DOHH2 (cell line): ENCODE results near the gene P2RY6.
"Not testable (repeated sequence)": the region's sequence is repeated elsewhere in the genome, so short reads cannot be mapped to it uniquely, and the experiment has no call there.

Experiments used
- H3F3A ChIP-seq: fragments of 200-600 bp; sonication (generic), shearing (Covaris generic); 2 replicates; pipeline ENCODE4 v1.6.0; 2016; ENCODE audit warnings: antibody characterized with exemption, mild to moderate bottlenecking; ENCODE audit not compliant: control insufficient read depth, insufficient read depth
- H3K27ac ChIP-seq: fragments of 200-600 bp; sonication (generic); 2 replicates; pipeline ENCODE4 v1.5.1; 2014; ENCODE audit warnings: low read depth, mild to moderate bottlenecking, low read length, moderate library complexity
- H3K27me3 ChIP-seq: fragments of 200-600 bp; sonication (generic); 2 replicates; pipeline ENCODE4 v1.6.1; 2014; ENCODE audit warnings: mild to moderate bottlenecking, low read length, mixed read lengths; ENCODE audit not compliant: control insufficient read depth
- H3K36me3 ChIP-seq: fragments of 200-600 bp; sonication (generic); 2 replicates; pipeline ENCODE4 v1.6.1; 2014; ENCODE audit warnings: mild to moderate bottlenecking, low read length, moderate library complexity, mixed read lengths; ENCODE audit not compliant: control insufficient read depth
- H3K4me1 ChIP-seq: fragments of 200-600 bp; sonication (generic); 2 replicates; pipeline ENCODE4 v1.6.1; 2014; ENCODE audit warnings: mild to moderate bottlenecking, low read length, mixed read lengths; ENCODE audit not compliant: control insufficient read depth
- H3K4me2 ChIP-seq: fragments of 200-600 bp; sonication (generic); 2 replicates; pipeline ENCODE4 v1.6.0; 2014; ENCODE audit warnings: mild to moderate bottlenecking, low read length, moderate library complexity
- H3K4me3 ChIP-seq: fragments of 200-600 bp; sonication (generic); 2 replicates; pipeline ENCODE4 v1.5.1; 2014; ENCODE audit warnings: mild to moderate bottlenecking, low read length, mixed read lengths
- H3K79me2 ChIP-seq: fragments of 200-600 bp; sonication (generic); 2 replicates; pipeline ENCODE4 v1.6.1; 2014; ENCODE audit warnings: mild to moderate bottlenecking, low read length, mixed read lengths; ENCODE audit not compliant: control insufficient read depth
- H3K9me2 ChIP-seq: fragments of 200-600 bp; sonication (generic); replicated peaks from 2 replicates; pipeline ENCODE4 v1.6.1; 2014; ENCODE audit warnings: mild to moderate bottlenecking, low read length, mixed read lengths; ENCODE audit not compliant: control insufficient read depth
- H3K9me3 ChIP-seq: fragments of 200-600 bp; sonication (generic); 2 replicates; pipeline ENCODE4 v1.6.1; 2014; ENCODE audit warnings: antibody characterized with exemption, low read length, mixed read lengths; ENCODE audit not compliant: control insufficient read depth, insufficient read depth
- H4K20me1 ChIP-seq: fragments of 200-600 bp; sonication (generic); 2 replicates; pipeline ENCODE4 v1.6.0; 2014; ENCODE audit warnings: low read depth, mild to moderate bottlenecking, antibody characterized with exemption, low read length, moderate library complexity; ENCODE audit not compliant: control insufficient read depth, insufficient read depth
- CTCF ChIP-seq: fragments of 200-600 bp; sonication (generic); IDR thresholded peaks from one replicate; pipeline ENCODE4 v1.5.1; 2014; ENCODE audit warnings: antibody characterized with exemption, mild to moderate bottlenecking, low read depth, low read length; ENCODE audit not compliant: poor library complexity, severe bottlenecking
- EZH2phosphoT487 ChIP-seq: fragments of 200-600 bp; sonication (generic); IDR thresholded peaks from 2 replicates; pipeline ENCODE4 v1.6.1; 2017; ENCODE audit warnings: borderline replicate concordance, mild to moderate bottlenecking, antibody characterized with exemption, low read length, moderate library complexity, mixed read lengths

The P2RY6 gene

GRCh38 chr11:73273222-73273895, 1.2 kb downstream of the P2RY6 start:
- H3K36me3 ChIP-seq, result no peaks in the 10 kb centered on the region
- TF ChIP-seq CTCF, result no peak
- no peak for TF ChIP-seq EZH2phosphoT487
- no peaks in the 10 kb centered on the region; the same call in 1 of the 2 replicates for H4K20me1 ChIP-seq
- H3K4me2 ChIP-seq, result no peak overlapping the region
- H3K9me2 ChIP-seq, result no peaks in the 10 kb centered on the region
- no peak overlapping the region for H3K4me3 ChIP-seq
- peaks cover 51% of the 10 kb centered on the region for H3K27me3 ChIP-seq
- H3K79me2 ChIP-seq, result no peaks in the 10 kb centered on the region
- H3F3A ChIP-seq, result no peaks in the 10 kb centered on the region
- H3K4me1 ChIP-seq, result peaks cover 7% of the 10 kb centered on the region; the same call in 1 of the 2 replicates
- H3K9me3 ChIP-seq, result no peaks in the 10 kb centered on the region
- H3K27ac ChIP-seq, result no peak overlapping the region

- H3K4me3 ChIP-seq, H3K9me3 ChIP-seq, H3K4me1 ChIP-seq, H3K79me2 ChIP-seq, H3K9me2 ChIP-seq, H3F3A ChIP-seq, H4K20me1 ChIP-seq, H3K27ac ChIP-seq, H3K36me3 ChIP-seq, H3K4me2 ChIP-seq: not testable (repeated sequence)
- peaks cover 48% of the 10 kb centered on the region for H3K27me3 ChIP-seq
Observed at GRCh38 chr11:73274191-73274590, 2.1 kb downstream of the P2RY6 start.

GRCh38 chr11:73274722-73275380, 2.7 kb downstream of the P2RY6 start:
- Histone ChIP-seq H3K4me1 (peaks cover 4% of the 10 kb centered on the region; the same call in 1 of the 2 replicates), H3K4me2 (no peak overlapping the region), H4K20me1 (no peaks in the 10 kb centered on the region; the same call in 1 of the 2 replicates), H3K36me3 (no peaks in the 10 kb centered on the region), H3K27me3 (peaks cover 48% of the 10 kb centered on the region), H3K27ac (no peak overlapping the region), H3K9me3 (no peaks in the 10 kb centered on the region), H3K79me2 (no peaks in the 10 kb centered on the region), H3K4me3 (no peak overlapping the region), H3K9me2 (no peaks in the 10 kb centered on the region), H3F3A (no peaks in the 10 kb centered on the region)
- TF ChIP-seq EZH2phosphoT487 (no peak), CTCF (no peak)

- no peaks in the 10 kb centered on the region for H3F3A ChIP-seq
- H4K20me1 ChIP-seq, result no peaks in the 10 kb centered on the region; the same call in 1 of the 2 replicates
- H3K79me2 ChIP-seq, result no peaks in the 10 kb centered on the region
- H3K9me3 ChIP-seq, result no peaks in the 10 kb centered on the region
- peaks cover 3% of the 10 kb centered on the region; the same call in 1 of the 2 replicates for H3K4me1 ChIP-seq
- TF ChIP-seq CTCF (no peak), EZH2phosphoT487 (no peak)
- no peak overlapping the region for H3K4me3 ChIP-seq
- no peaks in the 10 kb centered on the region for H3K36me3 ChIP-seq
- H3K9me2 ChIP-seq, result no peaks in the 10 kb centered on the region
- H3K27ac ChIP-seq, result no peak overlapping the region
- no peak overlapping the region for H3K4me2 ChIP-seq
- peaks cover 46% of the 10 kb centered on the region for H3K27me3 ChIP-seq
Observed at GRCh38 chr11:73275381-73275750, 3.2 kb downstream of the P2RY6 start.
